SK-N-DZ (cell line): ENCODE data around the gene TSPAN9.

Source experiments
- DNase-seq: peaks from one replicate; pipeline ENCODE4 v3.0.0-alpha.2; 2015; ENCODE audit warnings: low spot score

The TSPAN9 gene

DNA sequence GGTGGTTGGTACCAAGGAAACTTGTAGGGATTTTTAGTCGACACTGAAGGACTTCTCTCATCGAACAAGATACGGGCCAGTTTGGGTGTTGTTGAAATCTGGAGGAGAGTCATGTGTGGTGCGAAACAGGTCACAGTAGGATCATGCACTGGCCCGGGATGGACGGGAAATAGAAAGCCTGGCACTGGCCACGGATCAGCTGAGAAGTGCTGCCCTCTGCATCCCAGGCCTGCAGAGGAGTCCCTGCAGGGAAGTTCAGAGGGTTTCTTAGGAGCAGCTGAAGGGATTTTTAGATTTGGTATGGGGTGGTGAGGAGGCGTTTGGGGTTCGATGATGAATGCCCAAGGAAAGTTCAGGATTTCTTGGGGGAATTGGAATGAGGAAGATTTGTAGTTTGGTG is 63.1 kb downstream of the TSPAN9 start:
- DNase-seq, result no peak

GRCh38 chr12:3141339-3142321 is 64.5 kb downstream of the TSPAN9 start:
- DNase-seq, result no peak

DNA sequence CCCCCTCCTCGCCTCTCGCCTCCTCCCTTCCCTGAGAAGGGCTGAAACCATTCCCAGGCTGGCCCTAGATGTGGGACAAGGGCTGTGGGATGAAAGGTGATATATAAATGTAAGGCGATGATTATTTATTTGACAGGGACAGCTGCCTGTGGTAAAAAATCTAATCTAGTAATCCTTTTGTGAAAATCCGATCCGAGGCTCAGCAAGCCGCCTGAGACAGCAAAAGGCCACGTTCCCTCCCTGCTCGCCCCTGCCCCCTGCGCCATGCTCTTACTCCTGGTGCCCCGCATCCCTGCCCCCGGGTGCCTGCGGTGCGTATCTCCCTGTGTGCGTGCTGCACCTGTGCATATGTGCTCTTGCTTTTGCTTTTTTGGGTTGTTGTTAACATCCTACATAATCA is 65.2 kb downstream of the TSPAN9 start:
- no peak for DNase-seq

GRCh38 chr12:3144495-3144894 is 67.3 kb downstream of the TSPAN9 start:
- DNase-seq, result no peak

GRCh38 chr12:3145033-3145432 is 67.9 kb downstream of the TSPAN9 start:
- no peak for DNase-seq

GRCh38 chr12:3145546-3146310 is 68.5 kb downstream of the TSPAN9 start:
- DNase-seq, result no peak

DNA sequence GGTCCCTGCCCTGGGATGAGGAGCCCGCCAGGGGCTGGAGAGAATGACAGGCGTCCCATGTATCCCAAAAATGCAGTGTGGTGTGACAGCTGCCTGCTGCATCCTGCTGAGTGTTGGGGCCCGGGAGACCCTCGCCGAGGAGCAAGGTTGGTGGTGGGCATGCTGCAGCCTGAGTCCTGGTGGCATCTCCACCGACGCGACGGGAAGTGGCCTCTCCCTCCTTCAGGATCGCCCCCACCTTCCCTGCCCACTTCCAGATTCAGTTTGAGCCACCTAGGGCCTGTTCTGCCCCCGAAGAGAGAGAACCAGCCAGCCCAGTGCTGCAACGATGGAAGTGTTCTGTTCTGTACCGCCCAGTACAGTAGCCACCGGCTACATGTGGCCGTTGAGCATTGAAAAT is 70.1 kb downstream of the TSPAN9 start:
- DNase-seq, result no peak

GRCh38 chr12:3148366-3149000 is 71.3 kb downstream of the TSPAN9 start:
- DNase-seq, result no peak

DNA sequence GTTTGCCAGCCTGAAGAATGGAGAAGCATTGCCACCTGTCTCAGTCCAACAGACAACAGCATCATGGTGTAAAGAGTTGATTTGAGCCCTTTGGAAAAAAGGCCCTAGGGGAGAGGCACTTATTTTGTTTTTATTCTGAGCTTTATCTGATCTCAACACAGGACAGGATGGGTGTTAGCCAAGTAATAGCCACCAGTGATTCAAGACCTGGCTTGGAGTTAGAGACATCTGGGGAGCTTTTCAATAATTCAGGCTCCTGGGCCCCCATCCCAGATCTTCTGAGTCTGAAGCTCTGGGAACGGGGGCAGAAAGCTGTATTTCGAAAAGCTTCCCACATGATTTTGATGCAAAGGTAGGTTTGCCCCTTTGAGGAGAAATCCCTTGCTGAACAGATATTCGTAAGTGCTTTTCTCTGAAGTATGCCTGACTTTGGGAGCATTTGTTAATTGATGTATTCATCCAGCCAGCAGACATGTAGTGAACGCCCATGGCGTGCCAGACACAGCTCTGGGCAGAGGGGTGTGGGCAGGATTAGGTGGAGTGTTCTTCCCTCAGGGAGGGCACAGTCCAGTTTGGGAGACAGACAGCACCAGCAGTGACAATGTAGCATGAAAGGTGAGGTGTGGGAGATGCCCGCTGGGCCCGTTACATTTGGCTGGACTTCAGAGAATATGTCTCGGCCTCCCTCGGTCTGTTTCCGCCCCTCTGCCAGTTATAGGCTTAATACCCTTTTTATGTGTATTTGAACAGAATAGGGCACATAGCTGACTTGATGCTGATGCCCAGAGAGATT is 72.5 kb downstream of the TSPAN9 start:
- no peak for DNase-seq

DNA sequence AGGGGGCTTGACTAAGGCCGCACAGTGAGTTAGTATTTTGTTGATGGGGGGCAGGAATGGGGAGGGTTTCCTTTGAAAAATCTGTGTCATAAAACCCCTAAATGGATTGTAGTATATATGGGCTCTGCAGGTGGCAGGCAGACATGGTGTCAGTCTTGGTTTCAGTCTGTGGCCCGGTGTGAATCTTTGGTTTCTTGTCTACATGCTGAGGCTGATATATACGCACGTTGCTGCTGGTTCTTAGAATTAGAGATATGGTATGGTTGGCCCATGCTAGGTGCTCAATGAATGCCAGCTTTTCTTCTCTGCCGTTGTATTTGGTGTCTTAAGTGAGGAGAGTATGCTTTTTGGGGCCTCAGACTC is 73.1 kb downstream of the TSPAN9 start:
- DNase-seq, result no peak

GRCh38 chr12:3150931-3151835 is 74.0 kb downstream of the TSPAN9 start:
- DNase-seq, result no peak

GRCh38 chr12:3152011-3152511 is 74.9 kb downstream of the TSPAN9 start:
- DNase-seq, result no peak

- DNase-seq, result no peak
These were observed 75.7 kb downstream of the TSPAN9 start for GRCh38 chr12:3152892-3153291.

- DNase-seq, result no peak
These were observed 76.8 kb downstream of the TSPAN9 start for GRCh38 chr12:3154006-3154405.

DNA sequence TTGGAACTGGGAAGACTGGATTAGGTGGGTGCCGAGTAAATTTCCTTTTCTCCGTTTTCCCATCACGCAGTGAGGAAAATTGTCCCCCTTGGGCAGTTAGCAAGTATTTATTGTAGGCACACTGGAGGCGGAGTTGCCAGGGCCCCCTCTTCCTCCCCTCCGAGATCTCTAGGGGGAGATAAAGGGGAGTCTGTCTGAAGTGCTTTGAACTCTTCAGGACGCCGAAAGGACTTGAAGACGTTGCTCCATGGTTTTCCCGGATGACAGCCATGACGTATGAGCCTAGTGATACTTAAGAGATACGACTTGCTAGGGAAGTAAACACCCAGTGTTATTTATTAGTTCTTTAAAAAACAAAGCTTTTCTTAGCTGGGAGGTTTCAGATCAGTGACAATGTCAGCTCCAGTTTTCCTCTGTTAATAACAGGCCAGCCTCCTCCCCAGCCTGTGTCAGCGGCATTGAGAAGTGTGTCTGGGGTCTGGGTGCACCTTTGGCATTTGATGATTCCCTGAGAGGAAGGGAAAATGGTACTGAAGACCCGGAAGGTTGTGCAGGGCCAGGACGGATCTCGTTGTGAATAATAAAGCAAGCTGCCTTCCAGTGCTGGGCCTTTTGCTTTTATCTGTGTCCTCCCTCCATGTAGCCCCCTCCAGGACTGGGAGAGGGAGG is 78.7 kb downstream of the TSPAN9 start:
- DNase-seq, result peak; percentile 46

DNA sequence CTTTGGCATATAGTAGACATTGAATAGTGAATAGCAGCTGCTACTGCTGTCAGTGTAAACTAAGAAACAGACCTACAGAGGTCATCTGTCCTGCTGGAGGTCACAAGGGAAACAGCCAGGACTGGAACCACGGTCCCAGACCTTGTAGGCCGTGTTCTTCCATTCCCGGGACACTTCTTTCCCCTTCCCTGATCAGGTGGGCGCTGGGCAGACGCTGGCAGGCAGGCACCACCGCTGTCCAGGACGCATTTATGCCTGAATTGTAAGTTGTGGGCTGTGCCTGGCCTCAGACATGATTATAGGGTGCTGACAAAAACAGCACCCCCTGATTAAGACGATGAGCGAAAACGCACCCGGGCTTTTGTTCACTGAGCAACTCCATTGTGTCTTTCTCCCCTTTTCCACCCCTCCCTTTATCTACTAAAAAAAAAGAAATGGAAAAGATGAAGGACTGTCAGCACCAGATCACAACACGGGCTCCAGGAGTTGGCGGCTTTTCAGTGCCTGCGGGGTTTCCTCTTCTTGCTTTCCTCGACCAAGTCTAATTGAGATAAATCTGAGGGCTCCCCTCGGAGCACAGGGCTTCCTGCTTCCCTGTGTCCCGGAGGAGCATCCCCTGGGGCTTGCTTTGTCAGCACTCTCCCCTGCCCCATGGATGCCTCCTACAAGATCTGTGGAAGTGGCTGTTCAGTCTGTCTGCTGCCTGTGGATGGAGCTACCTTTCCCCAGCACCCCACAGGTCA is 80.6 kb downstream of the TSPAN9 start:
- no peak for DNase-seq

DNA sequence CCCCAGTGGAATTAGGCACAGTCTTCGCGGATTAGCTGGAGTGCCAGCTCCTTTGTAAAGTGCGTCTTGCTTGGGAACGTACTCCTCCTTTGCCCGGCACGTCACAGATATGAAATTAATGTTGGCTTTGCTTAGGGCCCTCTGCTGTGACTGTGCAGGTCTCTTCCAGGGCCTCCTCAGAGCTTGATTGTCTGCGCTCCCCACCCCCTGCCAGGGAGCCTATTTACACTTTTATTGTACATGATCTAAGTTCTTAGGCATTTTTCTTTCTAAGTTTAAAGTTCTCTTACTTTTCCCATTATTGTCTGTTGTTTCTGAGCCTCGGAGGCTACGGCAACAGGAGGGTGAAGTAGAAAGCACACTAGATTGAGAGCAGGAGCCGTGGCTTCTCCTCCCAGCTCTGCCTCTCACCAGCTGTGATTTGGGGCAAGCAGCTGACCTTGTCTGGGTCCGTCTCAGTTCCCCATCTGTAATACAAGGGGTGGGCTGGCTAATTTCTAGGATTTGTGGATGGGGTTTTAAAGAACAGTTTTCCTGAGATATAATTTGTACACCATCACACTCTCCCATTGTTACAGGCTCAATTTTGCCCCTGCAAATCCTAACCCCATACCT is 81.8 kb downstream of the TSPAN9 start:
- DNase-seq, result no peak

DNA sequence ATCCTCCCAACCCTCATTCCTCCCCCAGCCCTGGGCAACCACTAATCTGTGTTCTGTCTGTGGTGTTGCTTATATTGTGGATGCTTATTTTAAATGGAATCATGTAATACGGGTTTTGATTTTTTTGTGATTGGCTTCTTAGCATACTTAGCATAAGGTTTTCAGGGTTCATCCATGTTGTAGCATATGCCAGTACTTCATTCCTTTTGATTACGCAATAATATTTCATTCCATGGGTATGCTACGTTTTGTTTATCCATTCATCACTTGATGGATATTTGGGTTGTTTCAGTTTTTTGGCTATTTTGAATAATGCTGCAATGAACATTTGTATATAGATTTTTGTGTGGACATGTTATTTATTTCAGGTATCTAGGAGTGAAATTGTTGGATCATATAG is 82.9 kb downstream of the TSPAN9 start:
- no peak for DNase-seq
